A549 (cell line): ENCODE data around the gene MYO1E. TPM values are rescaled to one million over a fixed set of nuclear protein-coding genes. Genes with fewer than 3 reads are reported as not detected.
A peak's percentile ranks its signal among the peaks of the same experiment; 100 is the strongest.

Experiments used
- ATAC-seq, 2 experiments: fragments of 200-7000 bp in 1 of 2; fragments of >200 bp in 1 of 2; cut with Nextera tagmentation in 1 of 2; cut with Tn5 transposase in 1 of 2; 3 replicates each; pipeline versions ENCODE4 v1.8.0 to v1.9.1; 2018 to 2020; ENCODE audit warnings: mild to moderate bottlenecking in 1 of 2, moderate library complexity in 1 of 2
- CTCF ChIA-PET: fragments of 300-600 bp; sonication (Branson Sonifier 250); formaldehyde crosslinking; extraction: SDS; loops from one replicate; lab custom pipeline; 2021; ENCODE audit warnings: antibody characterized with exemption, inconsistent platforms; lab: Yijun Ruan, JAX
- POLR2A ChIA-PET: fragments of 350-600 bp; formaldehyde crosslinking; extraction: SDS; loops from one replicate; lab custom pipeline; 2021; ENCODE audit warnings: antibody characterized with exemption, inconsistent platforms; lab: Yijun Ruan, JAX
- DNase-seq, 2 experiments: peaks; one replicate each; pipeline versions ENCODE4 v3.0.0 to v3.0.0-alpha.2; 2011 to 2016; ENCODE audit warnings: low read depth in 1 of 2, low spot score in 1 of 2
- FAIRE-seq: peaks from 2 replicates; lab custom pipeline; 2011; peaks lifted over from hg19 to GRCh38; lab: Jason Lieb, UNC
- H3K27ac ChIP-seq, 2 experiments: fragments of >200 bp; sonication (Bioruptor Twin); formaldehyde crosslinking; 3 replicates each; pipeline ENCODE4 v1.5.1; 2016 to 2017
- H3K4me1 ChIP-seq: fragments of >200 bp; sonication (Bioruptor Twin); formaldehyde crosslinking; 3 replicates; pipeline ENCODE4 v1.6.1; 2016
- H3K4me2 ChIP-seq: fragments of >200 bp; sonication (Bioruptor Twin); formaldehyde crosslinking; 3 replicates; pipeline ENCODE4 v1.6.1; 2016
- H3K4me3 ChIP-seq: fragments of >200 bp; sonication (Bioruptor Twin); formaldehyde crosslinking; 3 replicates; pipeline ENCODE4 v1.5.1; 2016
- H3K9me3 ChIP-seq: fragments of >200 bp; sonication (Bioruptor Twin); formaldehyde crosslinking; 3 replicates; pipeline ENCODE4 v1.6.1; 2016
- BHLHE40 ChIP-seq: IDR thresholded peaks from 2 replicates; pipeline ENCODE4 v1.6.1; 2012; ENCODE audit warnings: low read depth, low read length, inconsistent platforms
- EHMT2 ChIP-seq: fragments of 200-600 bp; sonication (generic); IDR thresholded peaks from 2 replicates; pipeline ENCODE4 v1.6.1; 2016; ENCODE audit warnings: antibody characterized with exemption, low read depth, mild to moderate bottlenecking, moderate library complexity
- GATA3 ChIP-seq: IDR thresholded peaks from 2 replicates; pipeline ENCODE4 v1.6.1; 2012; ENCODE audit warnings: borderline replicate concordance
- HDAC2 ChIP-seq: fragments of 200-600 bp; sonication (generic); IDR thresholded peaks from 2 replicates; pipeline ENCODE4 v1.6.1; 2016
- JUN ChIP-seq, 2 experiments: fragments of >200 bp; sonication (Bioruptor Twin); formaldehyde crosslinking; IDR thresholded peaks; 2 replicates in 1 of 2; 3 replicates in 1 of 2; pipeline ENCODE4 v1.6.1; 2016 to 2017
- KDM1A ChIP-seq: fragments of 200-600 bp; sonication (generic); IDR thresholded peaks from 2 replicates; pipeline ENCODE4 v1.6.1; 2016; ENCODE audit warnings: low read depth, mild to moderate bottlenecking
- KDM5A ChIP-seq: fragments of 200-600 bp; sonication (generic); IDR thresholded peaks from 2 replicates; pipeline ENCODE4 v1.6.1; 2016; ENCODE audit warnings: antibody characterized with exemption, mild to moderate bottlenecking
- NFE2L2 ChIP-seq: fragments of 150-350 bp; conservative IDR thresholded peaks from 2 replicates; pipeline ENCODE4 v1.6.1; 2014; ENCODE audit warnings: low read length
- PHF8 ChIP-seq: fragments of 200-600 bp; sonication (generic); IDR thresholded peaks from 2 replicates; pipeline ENCODE4 v1.6.1; 2016; ENCODE audit warnings: low read depth, mild to moderate bottlenecking, antibody characterized with exemption, moderate library complexity, borderline replicate concordance
- POLR2A ChIP-seq: IDR thresholded peaks from 2 replicates; pipeline ENCODE4 v1.6.1; 2012; ENCODE audit warnings: mild to moderate bottlenecking, low read length
- RFX5 ChIP-seq: fragments of 450-650 bp; IDR thresholded peaks from 2 replicates; pipeline ENCODE4 v1.7.1; 2014; ENCODE audit warnings: antibody characterized with exemption, mild to moderate bottlenecking, moderate library complexity
- SMC3 ChIP-seq: fragments of >200 bp; sonication (Bioruptor Twin); formaldehyde crosslinking; IDR thresholded peaks from 3 replicates; pipeline ENCODE4 v1.6.1; 2018; ENCODE audit warnings: inconsistent platforms
- ZNF302 ChIP-seq: fragments of 250-450 bp; sonication (Bioruptor Pico); IDR thresholded peaks from 2 replicates; pipeline ENCODE4 v1.9.0; 2021; ENCODE audit warnings: inconsistent platforms, mild to moderate bottlenecking, moderate library complexity
- WGBS: methylation state at CpG from one replicate; pipeline ENCODE4 v1.1.6; 2017; ENCODE audit errors: missing lambda C conversion rate; 5-methylcytosine and 5-hydroxymethylcytosine counted together
- polyA plus RNA-seq, 4 experiments: library from polyadenylated mRNA; depleted of rRNA in 3 of 4; stranded (reverse); fragments of >200 nt; fragmentation: RNase III in 1 of 4; extraction: RNeasy Plus Mini Kit Qiagen cat#74134 plus additional on column Dnase treatment in 1 of 4; gene quantifications; 2 replicates in 3 of 4; 3 replicates in 1 of 4; pipeline ENCODE4 v1.2.3, GENCODE V29; 2011 to 2017
- TF ChIP-seq, protein P1 (sequence below): IDR thresholded peaks from 2 replicates; pipeline ENCODE4 v1.6.1; 2012; ENCODE audit warnings: low read depth, borderline replicate concordance
- TF ChIP-seq, protein P2 (sequence below): IDR thresholded peaks from 2 replicates; pipeline ENCODE4 v1.6.1; 2012
- TF ChIP-seq, protein P3 (sequence below): IDR thresholded peaks from 2 replicates; pipeline ENCODE4 v1.6.1; 2012
- TF ChIP-seq, protein P4 (sequence below): fragments of 200-600 bp; sonication (generic); IDR thresholded peaks from 2 replicates; pipeline ENCODE4 v1.6.1; 2016; ENCODE audit warnings: antibody characterized with exemption, mild to moderate bottlenecking, moderate library complexity
- TF ChIP-seq, protein P5 (sequence below): fragments of >200 bp; sonication (Bioruptor Twin); formaldehyde crosslinking; IDR thresholded peaks from 3 replicates; pipeline ENCODE4 v1.5.1; 2016
- TF ChIP-seq, protein P6 (sequence below): fragments of 450-650 bp; IDR thresholded peaks from 2 replicates; pipeline ENCODE4 v1.6.1; 2014; ENCODE audit warnings: antibody characterized with exemption

Gene MYO1E
- polyA plus RNA-seq, 2 of the 4 experiments (the other 2 are of a cell fraction): 202 to 497 TPM

DNA sequence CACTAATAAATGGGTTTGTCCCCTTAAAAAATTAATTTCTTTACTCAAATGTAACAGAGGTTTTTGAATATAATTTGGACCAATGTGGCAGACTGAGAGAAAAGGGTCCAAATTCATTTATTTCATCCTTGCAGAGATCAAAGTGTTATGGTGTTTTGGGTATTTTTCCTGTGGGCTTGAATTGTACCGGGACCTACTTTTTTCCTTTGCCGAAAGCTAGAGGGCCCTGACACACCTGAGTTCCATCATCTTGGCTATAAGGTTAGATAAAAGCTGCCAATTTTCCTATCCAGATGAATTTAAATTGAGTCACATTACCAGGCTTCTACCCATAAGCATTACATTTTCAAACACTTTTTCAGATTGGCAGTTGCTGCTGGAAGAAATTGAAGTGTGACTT lies 266.8 kb downstream of the MYO1E start (continued):
- no peak for TF ChIP-seq EHMT2
- TF ChIP-seq BHLHE40: no peak
- TF ChIP-seq, all 56 proteins: peak for 4

DNA sequence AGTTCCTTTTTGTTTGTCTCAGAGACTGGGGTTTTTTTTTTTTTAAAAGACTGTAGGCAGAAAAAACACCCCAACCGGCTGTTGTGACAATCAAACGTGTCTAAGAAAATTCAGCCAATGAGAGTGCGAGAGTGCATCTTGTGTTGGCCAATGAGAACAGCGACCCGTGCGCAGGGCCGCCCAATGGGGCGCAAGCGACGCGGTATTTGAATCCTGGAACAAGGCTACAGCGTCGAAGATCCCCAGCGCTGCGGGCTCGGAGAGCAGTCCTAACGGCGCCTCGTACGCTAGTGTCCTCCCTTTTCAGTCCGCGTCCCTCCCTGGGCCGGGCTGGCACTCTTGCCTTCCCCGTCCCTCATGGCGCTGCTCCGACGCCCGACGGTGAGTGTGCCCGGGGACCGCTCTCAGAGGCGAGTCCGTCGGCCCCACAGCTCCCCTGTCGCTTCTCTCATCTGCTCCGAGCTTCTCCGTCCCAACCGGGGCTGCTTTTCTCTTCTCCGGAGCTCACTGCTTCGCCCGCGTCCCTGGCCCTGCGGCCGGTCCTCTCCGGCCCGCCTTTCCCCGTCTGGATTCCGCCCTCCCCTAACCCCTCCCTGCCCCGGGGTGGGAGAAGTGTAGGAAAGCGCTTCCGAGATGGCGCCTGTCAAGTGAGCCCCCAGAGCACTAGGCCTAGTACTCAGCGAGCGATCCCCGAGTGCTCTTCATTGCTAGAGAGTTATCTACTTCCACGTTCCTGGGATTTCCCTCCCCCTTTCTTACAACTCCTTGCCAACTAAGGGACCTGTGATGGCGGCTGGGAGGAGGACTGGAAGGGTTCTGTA lies 267.5 kb downstream of the MYO1E start, which contains the start of gene CCNB2:
Gene CCNB2, plus strand, starts transcription at position 235 of the 821 bp plus-strand sequence. Its CDS starts 123 bp downstream, at position 358.
- peak within 1 kb of the TSS; percentile 82 for H3K4me3 ChIP-seq
- peaks cover 9% of the 10 kb centered on the region; the same call in 2 of the 3 replicates for H3K4me1 ChIP-seq
- peak within 1 kb of the TSS; percentile 83 to 91 for H3K27ac ChIP-seq
- peak; percentile 49 to 88; a peak in 4 of 5 replicates for TF ChIP-seq JUN (IDR thresholded peaks at IDR 0.05)
- TF ChIP-seq, protein P1, sequence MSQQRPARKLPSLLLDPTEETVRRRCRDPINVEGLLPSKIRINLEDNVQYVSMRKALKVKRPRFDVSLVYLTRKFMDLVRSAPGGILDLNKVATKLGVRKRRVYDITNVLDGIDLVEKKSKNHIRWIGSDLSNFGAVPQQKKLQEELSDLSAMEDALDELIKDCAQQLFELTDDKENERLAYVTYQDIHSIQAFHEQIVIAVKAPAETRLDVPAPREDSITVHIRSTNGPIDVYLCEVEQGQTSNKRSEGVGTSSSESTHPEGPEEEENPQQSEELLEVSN: peak; percentile 64; the same call in 1 of the 2 replicates
- TF ChIP-seq, protein P2, sequence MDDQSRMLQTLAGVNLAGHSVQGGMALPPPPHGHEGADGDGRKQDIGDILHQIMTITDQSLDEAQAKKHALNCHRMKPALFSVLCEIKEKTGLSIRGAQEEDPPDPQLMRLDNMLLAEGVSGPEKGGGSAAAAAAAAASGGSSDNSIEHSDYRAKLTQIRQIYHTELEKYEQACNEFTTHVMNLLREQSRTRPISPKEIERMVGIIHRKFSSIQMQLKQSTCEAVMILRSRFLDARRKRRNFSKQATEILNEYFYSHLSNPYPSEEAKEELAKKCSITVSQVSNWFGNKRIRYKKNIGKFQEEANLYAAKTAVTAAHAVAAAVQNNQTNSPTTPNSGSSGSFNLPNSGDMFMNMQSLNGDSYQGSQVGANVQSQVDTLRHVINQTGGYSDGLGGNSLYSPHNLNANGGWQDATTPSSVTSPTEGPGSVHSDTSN: 0 out of 2 replicates have a peak, but pooled peaks have one; percentile 28
- TF ChIP-seq, protein P3, sequence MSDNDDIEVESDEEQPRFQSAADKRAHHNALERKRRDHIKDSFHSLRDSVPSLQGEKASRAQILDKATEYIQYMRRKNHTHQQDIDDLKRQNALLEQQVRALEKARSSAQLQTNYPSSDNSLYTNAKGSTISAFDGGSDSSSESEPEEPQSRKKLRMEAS: peak; percentile 80
- TF ChIP-seq, protein P4, sequence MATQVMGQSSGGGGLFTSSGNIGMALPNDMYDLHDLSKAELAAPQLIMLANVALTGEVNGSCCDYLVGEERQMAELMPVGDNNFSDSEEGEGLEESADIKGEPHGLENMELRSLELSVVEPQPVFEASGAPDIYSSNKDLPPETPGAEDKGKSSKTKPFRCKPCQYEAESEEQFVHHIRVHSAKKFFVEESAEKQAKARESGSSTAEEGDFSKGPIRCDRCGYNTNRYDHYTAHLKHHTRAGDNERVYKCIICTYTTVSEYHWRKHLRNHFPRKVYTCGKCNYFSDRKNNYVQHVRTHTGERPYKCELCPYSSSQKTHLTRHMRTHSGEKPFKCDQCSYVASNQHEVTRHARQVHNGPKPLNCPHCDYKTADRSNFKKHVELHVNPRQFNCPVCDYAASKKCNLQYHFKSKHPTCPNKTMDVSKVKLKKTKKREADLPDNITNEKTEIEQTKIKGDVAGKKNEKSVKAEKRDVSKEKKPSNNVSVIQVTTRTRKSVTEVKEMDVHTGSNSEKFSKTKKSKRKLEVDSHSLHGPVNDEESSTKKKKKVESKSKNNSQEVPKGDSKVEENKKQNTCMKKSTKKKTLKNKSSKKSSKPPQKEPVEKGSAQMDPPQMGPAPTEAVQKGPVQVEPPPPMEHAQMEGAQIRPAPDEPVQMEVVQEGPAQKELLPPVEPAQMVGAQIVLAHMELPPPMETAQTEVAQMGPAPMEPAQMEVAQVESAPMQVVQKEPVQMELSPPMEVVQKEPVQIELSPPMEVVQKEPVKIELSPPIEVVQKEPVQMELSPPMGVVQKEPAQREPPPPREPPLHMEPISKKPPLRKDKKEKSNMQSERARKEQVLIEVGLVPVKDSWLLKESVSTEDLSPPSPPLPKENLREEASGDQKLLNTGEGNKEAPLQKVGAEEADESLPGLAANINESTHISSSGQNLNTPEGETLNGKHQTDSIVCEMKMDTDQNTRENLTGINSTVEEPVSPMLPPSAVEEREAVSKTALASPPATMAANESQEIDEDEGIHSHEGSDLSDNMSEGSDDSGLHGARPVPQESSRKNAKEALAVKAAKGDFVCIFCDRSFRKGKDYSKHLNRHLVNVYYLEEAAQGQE: no peak
- TF ChIP-seq SMC3: peak; percentile 14; the same call in 1 of the 3 replicates
- TF ChIP-seq KDM5A: peak; percentile 60; the same call in 1 of the 2 replicates
- TF ChIP-seq, protein P5, sequence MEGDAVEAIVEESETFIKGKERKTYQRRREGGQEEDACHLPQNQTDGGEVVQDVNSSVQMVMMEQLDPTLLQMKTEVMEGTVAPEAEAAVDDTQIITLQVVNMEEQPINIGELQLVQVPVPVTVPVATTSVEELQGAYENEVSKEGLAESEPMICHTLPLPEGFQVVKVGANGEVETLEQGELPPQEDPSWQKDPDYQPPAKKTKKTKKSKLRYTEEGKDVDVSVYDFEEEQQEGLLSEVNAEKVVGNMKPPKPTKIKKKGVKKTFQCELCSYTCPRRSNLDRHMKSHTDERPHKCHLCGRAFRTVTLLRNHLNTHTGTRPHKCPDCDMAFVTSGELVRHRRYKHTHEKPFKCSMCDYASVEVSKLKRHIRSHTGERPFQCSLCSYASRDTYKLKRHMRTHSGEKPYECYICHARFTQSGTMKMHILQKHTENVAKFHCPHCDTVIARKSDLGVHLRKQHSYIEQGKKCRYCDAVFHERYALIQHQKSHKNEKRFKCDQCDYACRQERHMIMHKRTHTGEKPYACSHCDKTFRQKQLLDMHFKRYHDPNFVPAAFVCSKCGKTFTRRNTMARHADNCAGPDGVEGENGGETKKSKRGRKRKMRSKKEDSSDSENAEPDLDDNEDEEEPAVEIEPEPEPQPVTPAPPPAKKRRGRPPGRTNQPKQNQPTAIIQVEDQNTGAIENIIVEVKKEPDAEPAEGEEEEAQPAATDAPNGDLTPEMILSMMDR: no peak
- TF ChIP-seq NFE2L2: no peak
- peak; percentile 48; the same call in 1 of the 2 replicates for TF ChIP-seq RFX5
- 0 out of 2 replicates have a peak, but pooled peaks have one; percentile 4 for TF ChIP-seq GATA3
- no peak; the same call in 1 of the 2 replicates for TF ChIP-seq HDAC2
- TF ChIP-seq, protein P6, sequence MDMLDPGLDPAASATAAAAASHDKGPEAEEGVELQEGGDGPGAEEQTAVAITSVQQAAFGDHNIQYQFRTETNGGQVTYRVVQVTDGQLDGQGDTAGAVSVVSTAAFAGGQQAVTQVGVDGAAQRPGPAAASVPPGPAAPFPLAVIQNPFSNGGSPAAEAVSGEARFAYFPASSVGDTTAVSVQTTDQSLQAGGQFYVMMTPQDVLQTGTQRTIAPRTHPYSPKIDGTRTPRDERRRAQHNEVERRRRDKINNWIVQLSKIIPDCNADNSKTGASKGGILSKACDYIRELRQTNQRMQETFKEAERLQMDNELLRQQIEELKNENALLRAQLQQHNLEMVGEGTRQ: peak; percentile 83
- peak; percentile 58; the same call in 1 of the 2 replicates for TF ChIP-seq KDM1A
- TF ChIP-seq BHLHE40: 0 out of 2 replicates have a peak, but pooled peaks have one; percentile 59
- peak; percentile 71 for TF ChIP-seq POLR2A
- TF ChIP-seq ZNF302 (CRISPR knock-in tag): no peak
- peak; percentile 34; the same call in 1 of the 2 replicates for TF ChIP-seq PHF8
- peak within 1 kb of the TSS; percentile 87 for H3K4me2 ChIP-seq
- 1% methylated on average over 57 of the region's 57 CpGs for WGBS
- H3K9me3 ChIP-seq: no peaks in the 10 kb centered on the region
- POLR2A ChIA-PET: no interaction called here
- peak; percentile 96 to 99 for DNase-seq
- peak; percentile 97 to 99 for ATAC-seq
- FAIRE-seq: peak; percentile 68
- CTCF ChIA-PET: interaction anchor here (0.9 to 4.4 kb wide), 6 partner anchors 40 to 424 kb away, joined by 3 to 32 read pairs (median 4); no protein-coding TSS in a partner anchor
